T follicular helper cell (primary cell): ENCODE measurements around the gene PAK2.
"Not testable (repeated sequence)": the region's sequence is repeated elsewhere in the genome, so short reads cannot be mapped to it uniquely, and the experiment has no call there.

ENCODE experiments used
- DNase-seq: peaks from one replicate; pipeline ENCODE4 v3.0.0-alpha.2; 2020; ENCODE audit warnings: low read depth
- total RNA-seq, 2 experiments: gene quantifications; one replicate each; lab custom pipeline; 2026; lab: John Stamatoyannopoulos, UW

PAK2 gene
- total RNA-seq, result 99.9 to 156 reads per million in 2 experiments

DNA sequence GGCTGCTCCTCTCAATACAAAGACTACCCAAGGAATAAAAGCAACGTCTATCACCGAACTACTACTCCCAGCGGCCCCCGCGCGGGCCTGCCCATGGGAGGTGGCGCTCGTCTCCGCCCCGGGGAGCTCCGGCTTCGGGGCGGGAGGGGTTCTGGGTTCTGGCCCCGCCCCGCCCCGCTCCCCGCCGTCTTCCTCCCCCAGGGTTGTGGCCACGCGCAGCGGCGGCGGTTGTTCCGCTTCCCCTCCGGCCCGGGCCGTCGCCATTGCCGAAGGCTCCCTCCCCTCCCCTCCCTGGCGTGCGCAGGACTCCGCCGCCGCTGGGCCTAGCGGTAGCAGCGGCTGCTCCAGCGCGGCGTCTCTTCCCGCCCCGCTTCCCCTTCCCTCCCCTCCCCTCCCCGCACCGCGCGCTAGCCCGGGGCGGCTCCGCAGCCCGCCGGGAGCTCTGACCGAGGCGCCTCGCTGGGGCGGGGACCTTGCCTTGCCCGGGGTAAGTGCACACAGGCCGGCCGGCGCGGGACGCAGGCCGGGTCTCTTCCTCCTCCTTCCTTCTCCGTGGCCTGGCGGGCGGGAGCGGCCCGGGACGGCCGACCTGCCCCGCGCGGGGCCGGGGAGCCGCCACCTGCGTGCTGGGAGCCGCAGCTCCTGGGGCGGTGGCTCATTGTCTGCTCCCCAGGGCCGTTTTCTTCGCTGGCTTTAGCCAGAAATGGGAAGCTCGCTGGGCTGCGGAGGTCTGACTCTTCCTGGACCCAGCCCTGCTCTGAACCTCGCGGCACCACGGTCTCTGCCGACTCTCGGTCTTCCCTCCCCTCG is at the start of gene PAK2:
Gene PAK2, plus strand, starts transcription at position 187 of the 810 bp plus-strand sequence. CDS start 42,790 bp downstream, outside the sequence.
- peak; percentile 84 for DNase-seq

GRCh38 chr3:196689941-196690660 is 49.6 kb upstream of the PAK2 start:
- DNase-seq, result no peak

DNA sequence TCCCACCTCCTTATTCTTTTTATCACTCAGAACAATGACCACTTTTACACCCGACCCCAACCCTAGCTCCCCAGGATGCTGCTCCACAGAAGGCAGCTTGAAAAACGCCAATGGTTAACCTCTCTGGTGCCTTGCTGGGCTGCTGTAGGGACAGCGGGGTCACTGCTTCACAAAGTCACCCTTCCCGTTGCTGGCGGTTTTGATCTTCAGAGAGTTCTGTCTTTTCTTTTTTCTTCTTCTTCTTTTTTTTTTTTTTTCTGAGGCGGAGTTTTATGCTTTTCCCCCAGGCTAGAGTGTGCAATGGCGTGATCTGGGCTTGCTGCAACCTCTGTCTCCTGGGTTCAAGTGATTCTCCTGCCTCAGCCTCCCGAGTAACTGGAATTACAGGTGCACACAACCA is 48.3 kb upstream of the PAK2 start:
- DNase-seq, result no peak

- DNase-seq, result no peak
These were observed 45.4 kb upstream of the PAK2 start for GRCh38 chr3:196694202-196694638.

DNA sequence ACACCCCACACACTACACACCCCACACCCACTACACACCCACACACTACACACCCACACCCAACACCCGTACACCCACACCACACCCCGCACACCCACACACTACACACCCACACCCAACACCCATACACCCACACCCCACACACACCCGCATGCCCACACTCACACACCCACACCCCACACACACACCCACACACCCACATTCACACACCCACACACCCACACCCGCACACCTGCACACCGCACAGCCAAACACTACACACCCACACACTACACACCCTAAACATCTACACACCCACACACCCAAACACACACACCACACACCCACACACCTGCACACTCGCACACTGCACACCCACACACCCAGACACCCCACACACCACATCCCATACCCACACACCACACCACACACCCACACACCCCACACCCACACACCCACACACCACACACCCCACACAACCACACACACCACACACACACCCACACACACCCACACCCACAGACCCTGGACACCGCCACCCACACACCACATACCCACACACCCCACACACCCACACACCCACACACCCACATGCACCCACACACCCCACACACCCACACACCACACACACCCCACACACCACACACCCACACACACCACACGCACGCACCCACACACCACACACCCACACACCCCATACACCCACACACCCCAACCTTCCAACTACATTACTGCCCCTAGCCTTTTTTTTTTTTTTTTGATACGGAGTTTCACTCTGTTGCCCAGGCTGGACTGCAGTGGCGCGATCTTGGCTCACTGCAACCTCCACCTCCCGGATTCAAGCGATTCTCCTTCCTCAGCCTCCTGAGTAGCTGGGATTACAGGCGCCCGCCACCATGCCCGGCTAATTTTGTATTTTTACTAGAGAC is 44.5 kb upstream of the PAK2 start:
- DNase-seq, result no peak

GRCh38 chr3:196695849-196696226 is 43.8 kb upstream of the PAK2 start:
- DNase-seq, result no peak

DNA sequence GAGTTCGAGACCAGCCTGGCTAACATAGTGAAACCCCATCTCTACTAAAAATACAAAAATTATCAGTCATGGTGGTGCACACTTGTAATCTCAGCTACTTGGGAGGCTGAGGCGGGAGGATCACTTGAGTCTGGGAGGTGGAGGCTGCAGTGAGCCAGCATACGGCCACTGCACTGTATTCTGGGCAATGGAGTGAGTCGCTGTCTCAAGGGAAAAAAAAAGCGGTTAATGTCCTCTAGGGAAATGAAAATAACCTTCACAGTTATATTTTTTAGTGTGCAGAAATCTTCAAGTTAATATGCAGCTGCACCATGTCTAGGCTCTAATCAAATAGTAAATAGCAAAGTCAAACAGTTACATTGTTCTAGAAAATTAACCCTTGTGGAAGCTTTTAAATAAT is 42.4 kb upstream of the PAK2 start:
- DNase-seq, result no peak

- no peak for DNase-seq
These were observed 39.9 kb upstream of the PAK2 start for GRCh38 chr3:196699749-196700148.

DNA sequence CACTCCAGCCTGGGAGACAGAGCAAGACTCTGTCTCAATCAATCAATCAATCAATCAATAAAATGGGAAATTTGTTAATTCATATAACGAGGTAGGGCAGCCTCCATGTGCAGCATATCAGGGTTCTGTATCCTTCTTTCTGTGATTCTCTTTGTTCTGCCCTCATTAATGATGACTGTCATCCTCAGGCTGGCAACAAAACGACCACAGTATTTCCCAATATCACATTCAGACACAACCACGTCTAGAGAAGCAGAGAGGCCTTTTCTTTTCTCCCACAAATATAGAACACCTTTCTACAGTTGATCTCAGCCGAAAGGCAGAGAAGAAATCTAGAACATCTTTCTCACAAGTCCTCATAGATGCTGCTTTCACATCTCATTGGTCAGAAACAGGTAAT is 38.9 kb upstream of the PAK2 start:
- no peak for DNase-seq

- DNase-seq, result no peak
These were observed 33.3 kb upstream of the PAK2 start for GRCh38 chr3:196706327-196706726.

- DNase-seq, result no peak
These were observed 32.9 kb upstream of the PAK2 start for GRCh38 chr3:196706731-196707130.

- no peak for DNase-seq
These were observed 32.1 kb upstream of the PAK2 start for GRCh38 chr3:196707566-196707965.

DNA sequence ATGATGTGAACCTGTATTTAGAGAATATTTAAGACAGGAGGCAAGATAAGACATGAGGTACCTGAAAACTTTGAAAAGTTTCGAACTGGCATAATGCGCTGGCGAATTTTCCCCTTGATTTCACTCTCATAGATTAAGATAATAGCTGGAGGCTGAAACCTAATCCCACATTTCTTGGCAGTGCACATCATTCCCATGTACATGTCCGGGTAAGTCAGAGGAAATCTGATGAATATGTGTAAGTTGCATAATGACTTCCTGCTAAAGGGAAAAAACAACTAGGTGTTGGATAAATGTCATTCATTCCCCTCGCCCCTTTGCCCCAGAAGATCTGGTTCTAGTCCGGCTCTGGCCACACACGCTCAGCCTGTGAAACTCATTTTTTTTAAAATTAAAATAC is 31.2 kb upstream of the PAK2 start:
- DNase-seq, result no peak

DNA sequence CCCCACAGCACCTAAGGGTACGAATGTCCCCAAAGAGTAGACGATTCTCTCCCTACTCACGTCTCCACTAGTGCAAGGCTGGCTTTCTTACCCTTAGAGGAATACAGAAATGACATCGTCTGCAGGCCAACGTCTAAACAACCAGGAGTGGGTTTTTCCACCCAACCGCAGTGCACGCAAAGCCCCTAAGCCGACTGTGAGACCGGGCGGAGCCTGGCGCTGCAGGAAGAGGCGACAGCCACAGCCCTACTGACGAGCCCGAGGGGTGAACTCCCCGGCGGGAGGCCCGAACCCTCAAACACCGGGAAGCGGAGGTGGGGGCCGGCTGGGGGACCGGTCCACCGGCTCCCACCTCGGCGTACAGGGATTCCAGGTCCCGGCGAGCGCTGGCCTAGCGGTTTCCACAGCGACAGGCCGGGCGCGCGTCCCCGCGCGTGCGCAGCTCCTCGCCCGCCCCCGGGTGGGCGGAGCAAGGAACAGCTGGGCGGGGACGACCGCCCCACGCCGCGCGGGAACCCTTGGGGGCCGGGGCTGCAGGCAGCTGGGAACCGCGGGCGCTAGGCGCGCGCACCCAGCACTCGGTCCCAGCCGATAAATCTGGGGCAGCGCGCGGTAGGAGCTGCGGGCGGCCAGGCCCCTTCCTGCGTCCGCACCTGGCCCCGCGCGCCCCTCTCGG is 27.7 kb upstream of the PAK2 start, which contains the start of the genes CEP19 and PIGX:
Gene CEP19, minus strand, starts transcription at position 413 of the 676 bp plus-strand sequence. CDS start 3,593 bp downstream, outside the sequence.
Gene PIGX, plus strand, starts transcription at position 540 of the 676 bp plus-strand sequence.
- peak; percentile 87 for DNase-seq

DNA sequence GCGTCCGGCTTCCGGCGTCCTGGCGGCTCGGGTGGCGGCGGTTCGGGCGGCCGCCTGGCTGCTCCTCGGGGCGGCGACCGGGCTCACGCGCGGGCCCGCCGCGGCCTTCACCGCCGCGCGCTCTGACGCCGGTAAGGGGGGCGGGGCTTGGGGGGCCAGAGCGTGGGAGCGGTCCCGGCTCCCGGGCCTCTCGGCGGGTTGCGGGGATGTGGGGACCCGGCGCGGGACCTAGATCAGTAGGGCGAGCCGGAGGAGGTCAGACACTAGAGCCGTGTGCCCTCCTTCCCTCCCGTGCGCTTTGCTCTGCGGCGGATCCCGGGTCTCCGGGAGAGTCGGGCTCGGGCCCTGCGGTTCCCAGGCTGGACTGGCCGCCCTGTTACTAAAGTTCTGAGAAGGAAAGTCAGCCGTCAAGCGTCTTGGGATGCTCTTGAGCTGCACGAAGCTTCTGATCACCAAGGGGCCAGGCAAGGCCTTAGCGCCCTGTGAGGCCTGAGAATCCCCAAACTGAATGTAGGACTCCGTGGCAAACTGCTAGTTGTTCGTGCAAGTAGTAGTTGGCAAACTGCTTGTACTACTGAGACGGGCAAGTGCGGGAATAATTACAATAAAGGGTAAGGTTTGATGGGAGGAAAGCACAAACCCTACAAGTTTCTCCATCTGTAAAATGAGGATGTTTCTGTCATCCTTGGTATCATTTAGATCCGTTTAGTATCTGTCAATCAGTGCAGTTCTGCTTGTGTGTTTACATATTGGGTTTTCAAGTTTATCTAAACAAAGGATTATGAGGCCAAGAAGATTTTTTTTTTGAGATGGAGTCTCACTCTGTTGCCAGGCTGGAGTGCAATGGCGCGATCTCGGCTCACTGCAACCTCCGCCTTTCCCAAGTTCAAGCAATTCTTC is 26.9 kb upstream of the PAK2 start:
- peak; percentile 60 for DNase-seq

- not testable (repeated sequence) for DNase-seq
These were observed 22.5 kb upstream of the PAK2 start for GRCh38 chr3:196717162-196717561.

DNA sequence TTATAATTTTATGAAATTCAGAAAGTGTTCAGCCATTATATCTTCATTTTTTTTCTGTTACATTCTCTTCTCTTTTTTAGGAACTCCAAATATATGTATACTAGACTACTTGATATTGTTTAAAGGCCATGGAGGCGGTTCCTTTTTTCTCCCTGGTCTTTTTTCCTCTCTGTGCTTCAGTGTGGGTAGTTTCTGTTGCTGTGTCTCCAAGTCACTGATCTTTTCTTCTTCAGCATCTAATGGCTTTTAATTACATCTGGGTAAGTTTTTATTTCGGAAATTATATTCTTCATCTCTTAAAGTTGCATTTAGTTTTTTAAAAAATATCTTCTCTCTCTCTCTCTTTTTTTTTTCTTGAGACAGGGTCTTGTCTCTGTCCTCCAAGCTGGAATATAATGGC is 18.6 kb upstream of the PAK2 start:
- DNase-seq, result no peak

GRCh38 chr3:196726788-196727675 is 12.6 kb upstream of the PAK2 start:
- DNase-seq, result no peak

- DNase-seq, result no peak
These were observed 3.9 kb upstream of the PAK2 start for GRCh38 chr3:196735751-196736150.
